Psoas muscle (tissue), 8 donors: ENCODE results near the gene TPD52L2. TPM values are rescaled to one million over a fixed set of nuclear protein-coding genes. Genes with fewer than 3 reads are reported as not detected.

Source experiments
- ATAC-seq, 4 donors: fragments of 200-7000 bp; cut with Tn5 transposase; one replicate each; pipeline ENCODE4 v1.9.1; 2020; ENCODE audit warnings: moderate library complexity in 3 of 4, mild to moderate bottlenecking in 2 of 4
- DNase-seq, 2 donors: peaks; one replicate each; pipeline ENCODE4 v3.0.0-alpha.2; 2020
- H3K27ac ChIP-seq: fragments of 200-600 bp; one replicate; pipeline ENCODE4 v1.8.0; 2022
- H3K27me3 ChIP-seq, 3 donors: fragments of 200-600 bp in 1 of 3; one replicate each; pipeline versions ENCODE4 v1.6.1 to v1.8.0; 2013 to 2022; ENCODE audit warnings: low read length in 2 of 3, mild to moderate bottlenecking in 2 of 3, moderate library complexity in 1 of 3; ENCODE audit not compliant: insufficient read depth in 3 of 3
- H3K36me3 ChIP-seq, 2 donors: fragments of 200-600 bp in 1 of 2; one replicate each; pipeline versions ENCODE4 v1.6.1 to v1.8.0; 2013 to 2022; ENCODE audit warnings: low read depth in 1 of 2, mild to moderate bottlenecking in 1 of 2, moderate library complexity in 1 of 2; ENCODE audit not compliant: insufficient read depth in 1 of 2
- H3K4me1 ChIP-seq: fragments of 200-600 bp; one replicate; pipeline ENCODE4 v1.8.0; 2022
- H3K4me3 ChIP-seq: fragments of 200-600 bp; one replicate; pipeline ENCODE4 v1.8.0; 2022; ENCODE audit warnings: mild to moderate bottlenecking
- H3K9me3 ChIP-seq: fragments of 200-600 bp; one replicate; pipeline ENCODE4 v1.8.0; 2022
- CTCF ChIP-seq: fragments of 200-600 bp; IDR thresholded peaks from one replicate; pipeline ENCODE4 v1.8.0; 2022; ENCODE audit warnings: antibody characterized with exemption
- WGBS, 3 donors: extraction: QIAGEN DNeasy Blood & Tissue Kit; methylation state at CpG; one replicate each; pipeline versions ENCODE4 v1.1.6 to v1.1.7; 2013; 5-methylcytosine and 5-hydroxymethylcytosine counted together
- intact Hi-C, 2 donors: fragments of 100-400 bp; cut with DNase I; formaldehyde crosslinking; loops; one replicate each; pipeline versions ENCODE4 v1.11.0 to v1.14.2; 2022
- polyA plus RNA-seq, 3 donors: library from polyadenylated mRNA; stranded (reverse); fragments of 200-250 nt; gene quantifications; one replicate each; pipeline ENCODE4 v1.2.3, GENCODE V29; 2013
- total RNA-seq, 4 donors: library from RNA; stranded (reverse); fragmentation: NEBNext Ultra II Directional in 2 of 4; extraction: Animal tissue kit (Norgen Biotek cat#: 25700) in 2 of 4; gene quantifications; one replicate each; pipeline versions ENCODE4 v1.2.1 to v1.2.4, GENCODE V29; 2021 to 2023
- donor health status: healthy with polysubstance abuse.
- donor health status: DM: no; HTN: no; CAD: no; lungs with moderate emphysema.
- donor health status: Bipolar disorder and iron deficiency.
- donor health status: healthy.
- donor health status: DM: yes; HTN: yes; CAD: no.
- donor health status: DM: no; HTN: no; CAD: no.
- donor health status: DM: no; HTN: no; CAD: no.
- donor health status: DM: yes; HTN: yes; CAD: no.

Gene TPD52L2
- total and polyA plus RNA-seq, 7 donors, result 40.7 to 152 (median 55.8) TPM

- H3K4me1 ChIP-seq, result peaks cover 17% of the 10 kb centered on the region
- TF ChIP-seq CTCF, result no peak
- H3K27me3 ChIP-seq, result peaks cover 0 to 42% (median 0%) of the 10 kb centered on the region in 3 donors
- peak overlapping the region; percentile 65 for H3K27ac ChIP-seq
- WGBS, 3 donors, result 17 to 37% (median 19%) methylated on average over 15 to 17 of the region's 17 CpGs
- H3K36me3 ChIP-seq, result no peaks in the 10 kb centered on the region
- no peak for DNase-seq
- H3K9me3 ChIP-seq, result no peaks in the 10 kb centered on the region
- ATAC-seq, result peak; percentile 15 to 25 (median 18)
- intact Hi-C loops, result no loop called here
- H3K4me3 ChIP-seq, result peak overlapping the region; percentile 16
Measured at GRCh38 chr20:63854069-63854765, 10.9 kb upstream of the TPD52L2 start.

GRCh38 chr20:63854766-63855362 is 10.2 kb upstream of the TPD52L2 start:
- ATAC-seq, result peak in 2 of 4 donors; percentile 17 to 23
- H3K9me3 ChIP-seq, result no peaks in the 10 kb centered on the region
- TF ChIP-seq CTCF, result no peak
- peaks cover 0 to 42% (median 0%) of the 10 kb centered on the region in 3 donors for H3K27me3 ChIP-seq
- peak overlapping the region; percentile 16 for H3K4me3 ChIP-seq
- H3K4me1 ChIP-seq, result peaks cover 17% of the 10 kb centered on the region
- no peak for DNase-seq
- H3K27ac ChIP-seq, result peak overlapping the region; percentile 65
- intact Hi-C loops, result no loop called here
- 7 to 22% (median 7%) methylated on average over 23 to 26 of the region's 26 CpGs for WGBS, 3 donors
- no peaks in the 10 kb centered on the region for H3K36me3 ChIP-seq

GRCh38 chr20:63855363-63856097 is 9.5 kb upstream of the TPD52L2 start:
- peaks cover 0 to 42% (median 0%) of the 10 kb centered on the region in 3 donors for H3K27me3 ChIP-seq
- H3K4me3 ChIP-seq, result peak overlapping the region; percentile 16
- no peaks in the 10 kb centered on the region for H3K9me3 ChIP-seq
- DNase-seq (no peak), ATAC-seq (peak in 1 of 4 donors; percentile 2)
- peak overlapping the region; percentile 65 for H3K27ac ChIP-seq
- 28 to 35% (median 30%) methylated on average over 35 to 36 of the region's 36 CpGs for WGBS, 3 donors
- TF ChIP-seq CTCF, result no peak
- H3K4me1 ChIP-seq, result peaks cover 17% of the 10 kb centered on the region
- no peaks in the 10 kb centered on the region for H3K36me3 ChIP-seq
- intact Hi-C loops, result no loop called here

GRCh38 chr20:63856098-63856511 is 9.0 kb upstream of the TPD52L2 start:
- Histone ChIP-seq H3K9me3 (no peaks in the 10 kb centered on the region), H3K36me3 (no peaks in the 10 kb centered on the region), H3K27ac (no peak overlapping the region), H3K4me3 (no peak overlapping the region), H3K4me1 (peaks cover 17% of the 10 kb centered on the region), H3K27me3 (peaks cover 0 to 42% (median 0%) of the 10 kb centered on the region in 3 donors)
- WGBS, 3 donors, result 61 to 71% (median 67%) methylated on average over 22 of the region's 22 CpGs
- DNase-seq, result no peak
- intact Hi-C loops, result no loop called here
- TF ChIP-seq CTCF, result no peak
- ATAC-seq, result no peak
